ENCODE measurements around the gene OVAAL. TPM values are rescaled to one million over a fixed set of nuclear protein-coding genes. Genes with fewer than 3 reads are reported as not detected.

Gene OVAAL
- total RNA-seq, 1 donor from 2014 or later: not detected

GRCh38 chr1:180568184-180568583, 9.4 kb downstream of the OVAAL start:
- ATAC-seq (no peak), DNase-seq (ENCODE audit: low spot score) (no peak)

GRCh38 chr1:180571060-180571831, 12.5 kb downstream of the OVAAL start:
- DNase-seq (ENCODE audit: low spot score) (no peak), ATAC-seq (no peak)

GRCh38 chr1:180571832-180572636, 13.3 kb downstream of the OVAAL start:
- no peak for DNase-seq (ENCODE audit: low spot score)
- no peak for ATAC-seq

- no peak for DNase-seq (ENCODE audit: low spot score)
Measured at GRCh38 chr1:180572760-180573159, 14.0 kb downstream of the OVAAL start.

GRCh38 chr1:180574031-180574713, 15.4 kb downstream of the OVAAL start:
- ATAC-seq: no peak
- no peak for DNase-seq (ENCODE audit: low spot score)

More at GRCh38 chr1:180572760-180573159, 14.0 kb downstream of the OVAAL start:
- peak; percentile 32 for ATAC-seq

GRCh38 chr1:180577361-180577760, 18.6 kb downstream of the OVAAL start:
- no peak for DNase-seq (ENCODE audit: low spot score)
- no peak for ATAC-seq

- ATAC-seq (peak; percentile 98), DNase-seq (ENCODE audit: low spot score) (peak; percentile 75)
Measured at GRCh38 chr1:180579961-180580611, 21.3 kb downstream of the OVAAL start.

- ATAC-seq: no peak
- DNase-seq (ENCODE audit: low spot score): no peak
Measured at GRCh38 chr1:180581635-180582039, 22.9 kb downstream of the OVAAL start.

- DNase-seq (ENCODE audit: low spot score) (no peak), ATAC-seq (peak; percentile 53)
Measured at GRCh38 chr1:180584869-180585268, 26.1 kb downstream of the OVAAL start.

- no peak for DNase-seq (ENCODE audit: low spot score)
- ATAC-seq: no peak
Measured at GRCh38 chr1:180585994-180586359, 27.2 kb downstream of the OVAAL start.

GRCh38 chr1:180586671-180587155, 27.9 kb downstream of the OVAAL start:
- ATAC-seq (no peak), DNase-seq (ENCODE audit: low spot score) (no peak)

- ATAC-seq (no peak), DNase-seq (ENCODE audit: low spot score) (no peak)
Measured at GRCh38 chr1:180588121-180588520, 29.4 kb downstream of the OVAAL start.

- DNase-seq (ENCODE audit: low spot score) (no peak), ATAC-seq (no peak)
Measured at GRCh38 chr1:180590889-180591288, 32.1 kb downstream of the OVAAL start.

- no peak for DNase-seq (ENCODE audit: low spot score)
- ATAC-seq: no peak
Measured at GRCh38 chr1:180593382-180593781, 34.6 kb downstream of the OVAAL start.

- DNase-seq (ENCODE audit: low spot score) (no peak), ATAC-seq (no peak)
Measured at GRCh38 chr1:180594723-180595122, 36.0 kb downstream of the OVAAL start.

GRCh38 chr1:180595966-180596365, 37.2 kb downstream of the OVAAL start:
- no peak for DNase-seq (ENCODE audit: low spot score)
- ATAC-seq: no peak

- ATAC-seq (no peak), DNase-seq (ENCODE audit: low spot score) (no peak)
Measured at GRCh38 chr1:180597520-180597919, 38.8 kb downstream of the OVAAL start.

GRCh38 chr1:180598333-180598974, 39.7 kb downstream of the OVAAL start:
- ATAC-seq (peak; percentile 55), DNase-seq (ENCODE audit: low spot score) (no peak)

- DNase-seq (ENCODE audit: low spot score): no peak
- no peak for ATAC-seq
Measured at GRCh38 chr1:180600343-180600742, 41.6 kb downstream of the OVAAL start.

- DNase-seq (ENCODE audit: low spot score) (no peak), ATAC-seq (no peak)
Measured at GRCh38 chr1:180601512-180601911, 42.7 kb downstream of the OVAAL start.
